Endodermal cell (in vitro differentiated cells): ENCODE measurements around the gene FXYD3. TPM values are rescaled to one million over a fixed set of nuclear protein-coding genes. Genes with fewer than 3 reads are reported as not detected.

ENCODE experiments used
- DNase-seq: peaks from one replicate; pipeline ENCODE4 v3.0.0-alpha.2; 2017
- H3K27ac ChIP-seq: 2 replicates; pipeline ENCODE4 v1.5.1; 2013; ENCODE audit warnings: mild to moderate bottlenecking, low read depth, low read length, moderate library complexity
- H3K27me3 ChIP-seq: 2 replicates; pipeline ENCODE4 v1.6.1; 2013; ENCODE audit warnings: mild to moderate bottlenecking, low read length, moderate library complexity; ENCODE audit not compliant: insufficient read depth, control insufficient read depth, poor library complexity, severe bottlenecking
- H3K36me3 ChIP-seq: 2 replicates; pipeline ENCODE4 v1.7.0; 2013; ENCODE audit warnings: mild to moderate bottlenecking, low read length, moderate library complexity; ENCODE audit not compliant: control insufficient read depth, insufficient read depth
- H3K4me1 ChIP-seq: one replicate; pipeline ENCODE4 v1.7.0; 2013; ENCODE audit warnings: low read length; ENCODE audit not compliant: control insufficient read depth, insufficient read depth
- H3K4me3 ChIP-seq: 2 replicates; pipeline ENCODE4 v1.5.1; 2013; ENCODE audit warnings: mild to moderate bottlenecking, low read length, moderate library complexity
- H3K9ac ChIP-seq: 2 replicates; pipeline ENCODE4 v1.6.1; 2013; ENCODE audit warnings: mild to moderate bottlenecking, low read length, moderate library complexity; ENCODE audit not compliant: poor library complexity, severe bottlenecking; ENCODE audit errors: extremely low read depth
- H3K9me3 ChIP-seq: 2 replicates; pipeline ENCODE4 v1.6.1; 2013; ENCODE audit warnings: mild to moderate bottlenecking, low read length, moderate library complexity; ENCODE audit not compliant: control insufficient read depth
- H3K27ac Mint-ChIP-seq: 2 replicates; pipeline ENCODE4 v1.8.0; 2020; ENCODE audit warnings: mixed read lengths
- H3K27me3 Mint-ChIP-seq: 2 replicates; pipeline ENCODE4 v1.8.0; 2021; ENCODE audit warnings: mild to moderate bottlenecking, mixed read lengths; ENCODE audit not compliant: insufficient read depth
- H3K36me3 Mint-ChIP-seq: 2 replicates; pipeline ENCODE4 v1.8.0; 2020; ENCODE audit warnings: low read depth, mixed read lengths
- H3K4me1 Mint-ChIP-seq: 2 replicates; pipeline ENCODE4 v1.8.0; 2020; ENCODE audit warnings: mixed read lengths
- H3K4me3 Mint-ChIP-seq: 2 replicates; pipeline ENCODE4 v1.8.0; 2020; ENCODE audit warnings: mild to moderate bottlenecking, moderate library complexity, mixed read lengths
- H3K9me3 Mint-ChIP-seq: 2 replicates; pipeline ENCODE4 v1.8.0; 2020; ENCODE audit warnings: mild to moderate bottlenecking, mixed read lengths
- WGBS, 2 experiments: methylation state at CpG; one replicate each; pipeline versions ENCODE4 v1.1.5 to v1.1.7; 2013; ENCODE audit warnings: missing lambda C conversion rate in 2 of 2, mixed read lengths in 1 of 2; ENCODE audit not compliant: insufficient coverage in 1 of 2, insufficient read length in 1 of 2; 5-methylcytosine and 5-hydroxymethylcytosine counted together
- total RNA-seq, 2 donors: library from RNA; stranded (reverse); fragmentation: NEBNext Ultra II Directional in 1 of 2; extraction: Animal tissue kit (Norgen Biotek cat#: 25700) in 1 of 2; gene quantifications; 2 replicates in 1 of 2; 3 replicates in 1 of 2; pipeline ENCODE4 v1.2.1, GENCODE V29; 2021
- TF ChIP-seq, protein P1 (sequence below): fragments of 200-600 bp; sonication (generic); conservative IDR thresholded peaks from 2 replicates; pipeline ENCODE4 v1.5.0; 2021; ENCODE audit warnings: antibody characterized with exemption, mild to moderate bottlenecking

FXYD3 gene
- total RNA-seq, 2 donors from 2014 or later: not detected

DNA sequence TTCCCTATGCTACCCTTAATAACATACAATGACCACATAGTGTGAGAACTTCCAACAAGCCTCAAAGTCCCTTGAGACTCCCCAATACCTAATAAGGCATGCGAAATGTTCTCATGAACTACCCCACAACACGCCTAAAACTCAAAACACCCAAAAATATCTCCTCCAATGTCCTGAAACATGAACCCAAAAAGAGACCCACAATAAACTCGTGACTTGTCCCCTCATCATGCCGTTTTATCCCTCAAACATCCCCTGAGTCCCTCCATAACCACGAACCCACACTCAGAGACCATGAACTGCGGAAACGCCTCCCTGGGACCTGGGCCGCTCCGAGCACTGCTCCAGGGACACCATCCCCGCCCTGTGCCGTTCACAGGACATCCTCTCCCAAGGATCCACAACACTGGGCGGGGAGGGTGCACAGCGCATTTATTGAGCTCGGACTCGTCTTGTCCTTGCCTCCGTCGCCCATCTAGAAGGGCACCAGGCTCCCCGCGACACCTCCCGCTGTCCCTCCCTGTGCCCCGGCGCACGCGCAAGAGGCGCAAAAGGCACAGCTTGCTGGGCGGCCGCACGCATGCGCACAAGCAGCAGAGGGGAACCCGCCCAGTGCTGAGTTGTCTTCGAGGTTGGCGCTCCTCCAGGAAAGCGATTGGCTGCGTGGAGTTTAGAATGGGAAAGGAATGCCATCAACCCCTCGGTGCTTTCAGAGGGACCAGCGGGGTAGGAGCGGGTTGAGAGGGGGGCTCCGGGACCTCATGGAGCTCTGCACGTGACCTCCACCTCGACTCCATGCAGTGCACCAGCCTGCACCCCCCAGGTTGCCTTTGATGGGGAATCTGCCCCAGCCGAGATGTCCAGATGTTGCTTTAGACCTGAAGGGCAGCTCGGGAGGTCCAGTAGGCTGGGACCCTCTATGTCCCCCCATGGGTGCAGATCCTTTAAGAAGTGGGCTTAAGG lies 8.8 kb downstream of the FXYD3 start:
- no peaks in the 10 kb centered on the region for H3K36me3 Mint-ChIP-seq
- no peaks in the 10 kb centered on the region for H3K9me3 Mint-ChIP-seq
- no peaks in the 10 kb centered on the region for H3K27me3 ChIP-seq
- H3K27ac Mint-ChIP-seq: no peak overlapping the region
- H3K4me3 ChIP-seq: no peak overlapping the region
- H3K27ac ChIP-seq: no peak overlapping the region
- no peaks in the 10 kb centered on the region for H3K4me1 Mint-ChIP-seq
- TF ChIP-seq, protein P1, sequence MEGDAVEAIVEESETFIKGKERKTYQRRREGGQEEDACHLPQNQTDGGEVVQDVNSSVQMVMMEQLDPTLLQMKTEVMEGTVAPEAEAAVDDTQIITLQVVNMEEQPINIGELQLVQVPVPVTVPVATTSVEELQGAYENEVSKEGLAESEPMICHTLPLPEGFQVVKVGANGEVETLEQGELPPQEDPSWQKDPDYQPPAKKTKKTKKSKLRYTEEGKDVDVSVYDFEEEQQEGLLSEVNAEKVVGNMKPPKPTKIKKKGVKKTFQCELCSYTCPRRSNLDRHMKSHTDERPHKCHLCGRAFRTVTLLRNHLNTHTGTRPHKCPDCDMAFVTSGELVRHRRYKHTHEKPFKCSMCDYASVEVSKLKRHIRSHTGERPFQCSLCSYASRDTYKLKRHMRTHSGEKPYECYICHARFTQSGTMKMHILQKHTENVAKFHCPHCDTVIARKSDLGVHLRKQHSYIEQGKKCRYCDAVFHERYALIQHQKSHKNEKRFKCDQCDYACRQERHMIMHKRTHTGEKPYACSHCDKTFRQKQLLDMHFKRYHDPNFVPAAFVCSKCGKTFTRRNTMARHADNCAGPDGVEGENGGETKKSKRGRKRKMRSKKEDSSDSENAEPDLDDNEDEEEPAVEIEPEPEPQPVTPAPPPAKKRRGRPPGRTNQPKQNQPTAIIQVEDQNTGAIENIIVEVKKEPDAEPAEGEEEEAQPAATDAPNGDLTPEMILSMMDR: no peak
- 93 to 95% methylated on average over 34 to 42 of the region's 42 CpGs for WGBS, 2 experiments
- no peaks in the 10 kb centered on the region for H3K27me3 Mint-ChIP-seq
- no peaks in the 10 kb centered on the region for H3K9me3 ChIP-seq
- H3K4me1 ChIP-seq: no peaks in the 10 kb centered on the region
- H3K9ac ChIP-seq: no peak overlapping the region
- H3K4me3 Mint-ChIP-seq: peak overlapping the region; percentile 38
- peak; percentile 58 for DNase-seq
- H3K36me3 ChIP-seq: no peaks in the 10 kb centered on the region

DNA sequence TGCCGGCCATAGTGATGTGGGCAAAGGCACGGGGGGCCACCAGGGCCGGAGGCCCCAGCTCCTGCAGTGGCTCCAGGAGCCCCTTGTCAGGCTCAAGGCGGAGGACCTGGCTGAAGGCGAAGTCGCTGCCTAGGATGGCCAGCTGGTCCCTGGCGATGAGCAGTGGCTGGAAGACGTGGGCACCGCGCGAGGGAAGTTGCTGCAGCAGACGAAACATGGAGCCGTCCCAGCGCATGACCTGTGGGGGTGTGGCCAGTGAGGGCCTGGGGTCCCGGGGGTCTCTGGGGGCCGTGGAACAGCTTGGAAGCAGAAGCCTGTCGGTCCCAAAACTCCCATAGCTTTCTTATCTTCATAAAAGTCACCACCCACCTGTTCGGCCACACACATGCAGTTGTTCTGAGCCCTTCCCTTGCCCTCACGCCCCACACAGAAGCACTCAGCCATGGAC lies 9.7 kb downstream of the FXYD3 start:
- Histone ChIP-seq H3K27ac (no peak overlapping the region), H3K9ac (no peak overlapping the region), H3K36me3 (no peaks in the 10 kb centered on the region), H3K4me3 (no peak overlapping the region), H3K4me1 (no peaks in the 10 kb centered on the region), H3K27me3 (no peaks in the 10 kb centered on the region), H3K9me3 (no peaks in the 10 kb centered on the region)
- Mint-ChIP-seq H3K4me1 (no peaks in the 10 kb centered on the region), H3K27ac (no peak overlapping the region), H3K27me3 (no peaks in the 10 kb centered on the region), H3K4me3 (no peak overlapping the region), H3K36me3 (no peaks in the 10 kb centered on the region), H3K9me3 (no peaks in the 10 kb centered on the region)
- TF ChIP-seq, protein P1: no peak
- DNase-seq: no peak
- WGBS, 2 experiments: 95 to 98% methylated on average over 17 to 19 of the region's 19 CpGs

GRCh38 chr19:35125749-35126623 lies 10.4 kb downstream of the FXYD3 start:
- no peaks in the 10 kb centered on the region for H3K36me3 Mint-ChIP-seq
- no peak for DNase-seq
- no peaks in the 10 kb centered on the region for H3K9me3 Mint-ChIP-seq
- no peak overlapping the region for H3K4me3 ChIP-seq
- no peaks in the 10 kb centered on the region for H3K36me3 ChIP-seq
- no peaks in the 10 kb centered on the region for H3K27me3 ChIP-seq
- no peak overlapping the region for H3K27ac ChIP-seq
- no peak overlapping the region for H3K27ac Mint-ChIP-seq
- no peak overlapping the region for H3K9ac ChIP-seq
- H3K4me3 Mint-ChIP-seq: no peak overlapping the region
- WGBS, 2 experiments: 93% methylated on average over 14 to 35 of the region's 35 CpGs
- no peaks in the 10 kb centered on the region for H3K4me1 ChIP-seq
- TF ChIP-seq, protein P1: no peak
- H3K4me1 Mint-ChIP-seq: no peaks in the 10 kb centered on the region
- no peaks in the 10 kb centered on the region for H3K27me3 Mint-ChIP-seq
- H3K9me3 ChIP-seq: no peaks in the 10 kb centered on the region
